ENCODE measurements around the gene KRTAP19-7.

Gene KRTAP19-7, protein sequence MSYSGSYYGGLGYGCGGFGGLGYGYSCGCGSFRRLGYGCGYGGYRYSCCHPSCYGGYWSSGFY

DNA sequence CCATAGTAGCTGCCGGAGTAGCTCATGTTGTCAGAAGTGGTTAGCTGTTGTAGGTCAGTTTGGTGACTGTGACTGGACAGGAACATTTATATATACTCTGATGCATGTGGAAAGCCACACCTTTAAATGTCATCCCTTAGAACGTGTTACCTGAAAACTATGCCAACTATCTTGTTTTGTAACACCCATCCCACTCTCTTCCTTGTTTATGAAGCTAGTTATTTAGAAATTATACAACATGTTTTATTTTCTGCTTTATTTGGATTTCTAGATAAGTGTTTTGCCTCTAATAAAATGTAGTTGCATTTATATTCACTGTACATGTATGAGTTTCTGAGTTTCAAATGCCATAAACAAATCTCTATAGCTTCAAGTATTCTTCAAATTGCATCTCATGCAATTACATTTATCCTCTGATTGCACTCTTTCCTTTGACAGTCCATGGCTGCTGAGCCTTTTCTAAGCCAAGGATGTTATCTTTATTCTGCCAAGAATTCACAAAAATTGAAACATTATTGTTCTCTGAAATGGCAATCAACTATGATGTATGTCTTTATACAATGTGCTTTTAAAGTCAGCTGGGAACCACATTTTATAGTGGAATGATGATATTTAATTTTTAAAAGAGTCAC is at the start of gene KRTAP19-7:
TSS of gene KRTAP19-7 (minus strand) at position 51 of the 632 bp plus-strand sequence. CDS start at position 26, 25 bp downstream.
- H3K4me3 ChIP-seq (ENCODE audit: low read depth, low read length), result no peak within 1 kb of the TSS
- TF ChIP-seq, protein P1, sequence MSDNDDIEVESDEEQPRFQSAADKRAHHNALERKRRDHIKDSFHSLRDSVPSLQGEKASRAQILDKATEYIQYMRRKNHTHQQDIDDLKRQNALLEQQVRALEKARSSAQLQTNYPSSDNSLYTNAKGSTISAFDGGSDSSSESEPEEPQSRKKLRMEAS (IDR thresholded peaks at IDR 0.05; ENCODE audit: low read depth, low read length), result no peak
- TF ChIP-seq MYC (IDR thresholded peaks at IDR 0.05; ENCODE audit: low read depth, low read length) (no peak), POLR2A (IDR thresholded peaks at IDR 0.05; ENCODE audit: extremely low read depth, insufficient read length) (no peak)
- TF ChIP-seq, protein P2, sequence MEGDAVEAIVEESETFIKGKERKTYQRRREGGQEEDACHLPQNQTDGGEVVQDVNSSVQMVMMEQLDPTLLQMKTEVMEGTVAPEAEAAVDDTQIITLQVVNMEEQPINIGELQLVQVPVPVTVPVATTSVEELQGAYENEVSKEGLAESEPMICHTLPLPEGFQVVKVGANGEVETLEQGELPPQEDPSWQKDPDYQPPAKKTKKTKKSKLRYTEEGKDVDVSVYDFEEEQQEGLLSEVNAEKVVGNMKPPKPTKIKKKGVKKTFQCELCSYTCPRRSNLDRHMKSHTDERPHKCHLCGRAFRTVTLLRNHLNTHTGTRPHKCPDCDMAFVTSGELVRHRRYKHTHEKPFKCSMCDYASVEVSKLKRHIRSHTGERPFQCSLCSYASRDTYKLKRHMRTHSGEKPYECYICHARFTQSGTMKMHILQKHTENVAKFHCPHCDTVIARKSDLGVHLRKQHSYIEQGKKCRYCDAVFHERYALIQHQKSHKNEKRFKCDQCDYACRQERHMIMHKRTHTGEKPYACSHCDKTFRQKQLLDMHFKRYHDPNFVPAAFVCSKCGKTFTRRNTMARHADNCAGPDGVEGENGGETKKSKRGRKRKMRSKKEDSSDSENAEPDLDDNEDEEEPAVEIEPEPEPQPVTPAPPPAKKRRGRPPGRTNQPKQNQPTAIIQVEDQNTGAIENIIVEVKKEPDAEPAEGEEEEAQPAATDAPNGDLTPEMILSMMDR (IDR thresholded peaks at IDR 0.05; ENCODE audit: low read depth, low read length), result no peak
- DNase-seq (ENCODE audit: low read depth), result no peak

DNA sequence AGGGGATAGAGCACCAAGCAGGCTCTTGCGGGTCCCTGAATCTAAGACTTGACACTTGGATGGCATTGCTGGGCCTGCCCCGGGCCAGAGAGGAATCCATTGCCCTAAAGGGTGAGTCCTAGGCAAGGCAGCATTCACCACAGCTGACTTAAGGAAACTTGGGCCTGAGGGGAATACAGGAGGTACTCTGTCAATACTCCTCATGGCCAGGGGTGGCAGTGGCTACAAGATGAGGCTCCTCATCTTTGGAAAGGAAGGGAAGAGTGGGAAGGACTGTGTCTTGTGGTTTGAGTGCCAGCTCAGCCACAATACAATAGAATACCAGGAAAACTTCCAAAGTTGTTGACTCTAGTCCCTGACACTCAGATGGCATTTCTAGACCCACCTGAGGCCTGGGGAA is 44.9 kb upstream of the KRTAP19-7 start:
- H3K4me3 ChIP-seq (ENCODE audit: low read depth, low read length), result no peak overlapping the region
- TF ChIP-seq, protein P2 (IDR thresholded peaks at IDR 0.05; ENCODE audit: low read depth, low read length), result no peak
- no peak for TF ChIP-seq MYC (IDR thresholded peaks at IDR 0.05; ENCODE audit: low read depth, low read length)
- TF ChIP-seq, protein P1 (IDR thresholded peaks at IDR 0.05; ENCODE audit: low read depth, low read length), result no peak
- no peak for TF ChIP-seq POLR2A (IDR thresholded peaks at IDR 0.05; ENCODE audit: extremely low read depth, insufficient read length)
- DNase-seq (ENCODE audit: low read depth), result no peak

DNA sequence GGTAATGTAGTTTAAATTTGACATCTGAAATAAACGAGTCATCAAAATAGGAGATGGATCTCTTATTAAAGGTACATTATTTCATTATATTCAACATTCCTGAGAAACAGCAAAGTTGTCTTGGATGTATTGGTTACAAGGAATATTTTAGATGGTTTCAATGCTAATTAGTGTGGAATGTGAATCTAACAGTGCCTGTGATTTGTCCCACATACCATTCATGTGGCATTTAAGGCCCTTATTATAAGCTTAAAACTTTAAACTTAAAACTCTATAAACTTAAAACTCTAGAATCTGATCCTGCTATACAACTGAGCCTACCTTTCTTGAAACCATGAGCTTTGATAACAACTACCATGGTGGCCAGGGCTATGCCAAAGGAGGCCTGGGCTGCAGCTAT is 39.7 kb upstream of the KRTAP19-7 start, which contains the start of gene KRTAP22-1:
TSS of gene KRTAP22-1 (plus strand) at position 301 of the 400 bp plus-strand sequence.
- TF ChIP-seq POLR2A (IDR thresholded peaks at IDR 0.05; ENCODE audit: extremely low read depth, insufficient read length), result no peak
- TF ChIP-seq MYC (IDR thresholded peaks at IDR 0.05; ENCODE audit: low read depth, low read length), result no peak
- TF ChIP-seq, protein P1 (IDR thresholded peaks at IDR 0.05; ENCODE audit: low read depth, low read length), result no peak
- TF ChIP-seq, protein P2 (IDR thresholded peaks at IDR 0.05; ENCODE audit: low read depth, low read length), result no peak
- no peak for DNase-seq (ENCODE audit: low read depth)

DNA sequence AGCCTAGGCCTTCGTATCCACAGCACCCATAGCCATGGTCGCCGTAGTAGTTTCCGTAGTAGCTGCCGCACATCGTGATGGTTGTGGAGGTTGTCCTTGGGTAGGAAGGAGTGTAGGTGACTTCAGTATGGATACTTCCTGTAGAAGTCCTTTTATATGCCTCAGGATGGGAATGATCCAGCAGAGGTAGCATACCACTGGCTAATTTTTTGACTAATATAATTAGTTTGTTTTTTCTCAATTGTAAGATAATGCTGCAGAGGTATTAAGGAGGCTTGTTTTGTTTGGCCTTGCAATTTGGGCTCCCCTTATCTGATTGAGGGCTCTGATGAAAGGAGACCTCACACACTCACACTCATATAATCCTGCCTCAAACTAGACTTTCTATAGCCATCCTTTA is 37.7 kb upstream of the KRTAP19-7 start, which contains the start of gene KRTAP6-2:
TSS of gene KRTAP6-2 (minus strand) at position 101 of the 400 bp plus-strand sequence. CDS start at position 73, 28 bp downstream.
- no peak within 1 kb of the TSS for H3K4me3 ChIP-seq (ENCODE audit: low read depth, low read length)
- no peak for DNase-seq (ENCODE audit: low read depth)
- no peak for TF ChIP-seq MYC (IDR thresholded peaks at IDR 0.05; ENCODE audit: low read depth, low read length)
- TF ChIP-seq, protein P1 (IDR thresholded peaks at IDR 0.05; ENCODE audit: low read depth, low read length), result no peak
- TF ChIP-seq POLR2A (IDR thresholded peaks at IDR 0.05; ENCODE audit: extremely low read depth, insufficient read length), result no peak
- TF ChIP-seq, protein P2 (IDR thresholded peaks at IDR 0.05; ENCODE audit: low read depth, low read length), result no peak

More for the DNA sequence above, 39.7 kb upstream of the KRTAP19-7 start, which contains the start of gene KRTAP22-1:
- no peak within 1 kb of the TSS for H3K4me3 ChIP-seq (ENCODE audit: low read depth, low read length)

DNA sequence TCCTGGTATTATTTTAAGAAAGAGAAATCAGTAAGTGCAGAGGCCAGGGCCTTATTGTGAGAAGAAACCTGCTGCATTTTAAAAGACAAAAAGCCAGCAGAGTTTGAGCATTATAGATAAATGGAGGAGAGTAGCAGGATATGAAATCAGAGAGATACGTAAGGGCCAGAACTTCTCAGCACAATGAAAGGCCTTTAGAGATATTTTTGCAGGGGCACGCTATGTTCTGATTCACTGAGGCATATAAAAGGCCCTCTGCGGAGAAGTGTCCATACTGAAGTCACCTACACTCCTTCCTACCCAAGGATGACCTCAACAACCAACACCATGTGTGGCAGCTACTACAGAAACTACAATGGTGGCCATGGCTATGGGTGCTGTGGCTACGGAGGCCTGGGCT is 31.0 kb upstream of the KRTAP19-7 start, which contains the start of gene KRTAP6-3:
TSS of gene KRTAP6-3 (plus strand) at position 301 of the 400 bp plus-strand sequence. CDS start at position 307, 6 bp downstream.
- H3K4me3 ChIP-seq (ENCODE audit: low read depth, low read length), result no peak within 1 kb of the TSS
- no peak for TF ChIP-seq POLR2A (IDR thresholded peaks at IDR 0.05; ENCODE audit: extremely low read depth, insufficient read length)
- TF ChIP-seq, protein P1 (IDR thresholded peaks at IDR 0.05; ENCODE audit: low read depth, low read length), result no peak
- no peak for TF ChIP-seq MYC (IDR thresholded peaks at IDR 0.05; ENCODE audit: low read depth, low read length)
- TF ChIP-seq, protein P2 (IDR thresholded peaks at IDR 0.05; ENCODE audit: low read depth, low read length), result no peak
- DNase-seq (ENCODE audit: low read depth), result no peak

Data from NB4 (cell line).